ENCODE data around the gene P2RY14.

- TF ChIP-seq POLR2AphosphoS5 (IDR thresholded peaks at IDR 0.05; ENCODE audit: low read depth, low read length) = no peak
- TF ChIP-seq IRF2 (CRISPR knock-in tag; IDR thresholded peaks at IDR 0.05) = no peak
- no peak for TF ChIP-seq ZNF234 (CRISPR knock-in tag; conservative IDR thresholded peaks at IDR 0.05)
These were observed 9.8 kb downstream of the P2RY14 start for GRCh38 chr3:151268267-151269235.

Measured in HepG2 (cell line).